Transverse colon (tissue), 4 donors: ENCODE data around the gene ANKS1B. TPM values are rescaled to one million over a fixed set of nuclear protein-coding genes. Genes with fewer than 3 reads are reported as not detected.

Source experiments
- DNase-seq: peaks from one replicate; pipeline ENCODE4 v3.0.0-alpha.2; 2019
- H3K27ac ChIP-seq, 4 donors: fragments of 200-600 bp; sonication (generic); 2 replicates each; pipeline ENCODE4 v1.5.1; 2016 to 2018; ENCODE audit warnings: inconsistent platforms in 4 of 4
- H3K27me3 ChIP-seq: fragments of 200-600 bp; sonication (generic); 2 replicates; pipeline ENCODE4 v1.5.1; 2017; ENCODE audit warnings: inconsistent platforms
- H3K36me3 ChIP-seq, 4 donors: fragments of 200-600 bp; sonication (generic); 2 replicates each; pipeline ENCODE4 v1.5.1; 2017 to 2019; ENCODE audit warnings: inconsistent platforms in 4 of 4
- H3K4me1 ChIP-seq, 4 donors: fragments of 200-600 bp; sonication (generic); 2 replicates each; pipeline ENCODE4 v1.5.1; 2017 to 2020; ENCODE audit warnings: inconsistent platforms in 4 of 4
- H3K4me3 ChIP-seq, 4 donors: fragments of 200-600 bp; sonication (generic); 1 replicate in 1 of 4; 2 replicates in 3 of 4; pipeline versions ENCODE4 v1.5.1 to v1.6.1; 2017 to 2019; ENCODE audit warnings: inconsistent platforms in 4 of 4
- H3K9me3 ChIP-seq, 2 donors: fragments of 200-600 bp; sonication (generic); 2 replicates each; pipeline ENCODE4 v1.5.1; 2017 to 2019; ENCODE audit warnings: inconsistent platforms in 2 of 2
- CTCF ChIP-seq, 5 experiments: fragments of 200-600 bp in 3 of 5; fragments of 450-650 bp in 2 of 5; sonication (generic) in 3 of 5; IDR thresholded peaks; 1 replicate in 2 of 5; 2 replicates in 3 of 5; pipeline ENCODE4 v1.5.1; 2016 to 2017; ENCODE audit warnings: antibody characterized with exemption in 5 of 5, inconsistent platforms in 3 of 5, mild to moderate bottlenecking in 2 of 5, moderate library complexity in 1 of 5
- EP300 ChIP-seq: sonication (generic); formaldehyde crosslinking; IDR thresholded peaks from one replicate; pipeline ENCODE4 v1.6.1; 2017; ENCODE audit warnings: antibody characterized with exemption, low read depth
- POLR2A ChIP-seq: fragments of 450-650 bp; IDR thresholded peaks from one replicate; pipeline ENCODE4 v1.6.1; 2016; ENCODE audit warnings: antibody characterized with exemption, mild to moderate bottlenecking, moderate library complexity
- POLR2AphosphoS5 ChIP-seq, 3 donors: sonication (generic); formaldehyde crosslinking; IDR thresholded peaks; one replicate each; pipeline ENCODE4 v1.6.1; 2016; ENCODE audit warnings: antibody characterized with exemption in 3 of 3
- WGBS, 2 donors: methylation state at CpG; one replicate each; pipeline ENCODE4 v1.1.5; 2018; ENCODE audit warnings: low coverage in 1 of 2; 5-methylcytosine and 5-hydroxymethylcytosine counted together
- in situ Hi-C, 4 donors: fragments of 200-750 bp; cut with MboI; loops; one replicate each; pipeline versions ENCODE4 v1.15.0 to v1.15.1; 2017; ENCODE audit warnings: low sequenced_read_pairs in 3 of 4, low pct_ligation_motif_present in 1 of 4, low pct_unique_long_range_greater_than_20kb in 1 of 4
- intact Hi-C: fragments of 100-400 bp; cut with DNase I; formaldehyde crosslinking; loops from one replicate; pipeline ENCODE4 v1.15.1; 2023; ENCODE audit warnings: low total_unique reads
- total RNA-seq, 4 donors: library from RNA; depleted of rRNA; stranded (reverse); fragments of >200 nt; gene quantifications; one replicate each; pipeline ENCODE4 v1.1.0, GENCODE V29; 2016

ANKS1B gene
- total RNA-seq, 4 donors from 2014 or later: 1.4 to 6.4 (median 3.5) TPM; not detected in 1

- no peak for TF ChIP-seq CTCF (IDR thresholded peaks at IDR 0.05)
- no peak for TF ChIP-seq EP300
- TF ChIP-seq POLR2AphosphoS5 (IDR thresholded peaks at IDR 0.05): no peak
- no peak for TF ChIP-seq POLR2A
- H3K4me1 ChIP-seq: no peaks in the 10 kb centered on the region
- in situ Hi-C loops (no loop called here), intact Hi-C loops (no loop called here)
- DNase-seq: no peak
- no peaks in the 10 kb centered on the region for H3K36me3 ChIP-seq
- no peaks in the 10 kb centered on the region for H3K9me3 ChIP-seq
- no peak overlapping the region for H3K27ac ChIP-seq
- no peak overlapping the region for H3K4me3 ChIP-seq
- WGBS, 2 donors: 20 to 40% methylated on average over 1 to 3 of the region's 3 CpGs
- H3K27me3 ChIP-seq: no peaks in the 10 kb centered on the region
Observed at GRCh38 chr12:98939926-98940325, 1044.8 kb downstream of the ANKS1B start.

GRCh38 chr12:98939350-98939749, 1045.4 kb downstream of the ANKS1B start:
- in situ Hi-C loops: no loop called here
- H3K4me3 ChIP-seq: no peak overlapping the region
- H3K4me1 ChIP-seq: no peaks in the 10 kb centered on the region
- WGBS, 2 donors: 21 to 54% methylated on average over 2 of the region's 2 CpGs
- H3K9me3 ChIP-seq: no peaks in the 10 kb centered on the region
- H3K27ac ChIP-seq: no peak overlapping the region
- no peak for DNase-seq
- no peaks in the 10 kb centered on the region for H3K36me3 ChIP-seq
- no peak for TF ChIP-seq POLR2A
- TF ChIP-seq POLR2AphosphoS5 (IDR thresholded peaks at IDR 0.05): no peak
- peak in 1 of 5 experiments; percentile 9 for TF ChIP-seq CTCF (IDR thresholded peaks at IDR 0.05)
- no peaks in the 10 kb centered on the region for H3K27me3 ChIP-seq
- intact Hi-C loops: no loop called here

- 60 to 63% methylated on average over 2 of the region's 2 CpGs for WGBS, 2 donors
- H3K27ac ChIP-seq: no peak overlapping the region
- H3K9me3 ChIP-seq: no peaks in the 10 kb centered on the region
- H3K4me1 ChIP-seq: no peaks in the 10 kb centered on the region
- in situ Hi-C loops (no loop called here), intact Hi-C loops (no loop called here)
- H3K27me3 ChIP-seq: no peaks in the 10 kb centered on the region
- no peak for DNase-seq
- H3K4me3 ChIP-seq: no peak overlapping the region
- TF ChIP-seq EP300: no peak
- TF ChIP-seq POLR2AphosphoS5 (IDR thresholded peaks at IDR 0.05): no peak
- TF ChIP-seq CTCF (IDR thresholded peaks at IDR 0.05): no peak
- no peak for TF ChIP-seq POLR2A
- no peaks in the 10 kb centered on the region for H3K36me3 ChIP-seq
Observed at GRCh38 chr12:98935847-98936246, 1048.9 kb downstream of the ANKS1B start.

- intact Hi-C loops (no loop called here), in situ Hi-C loops (no loop called here)
- H3K27ac ChIP-seq: no peak overlapping the region
- no peaks in the 10 kb centered on the region for H3K27me3 ChIP-seq
- H3K9me3 ChIP-seq: no peaks in the 10 kb centered on the region
- no peak for DNase-seq
- no peaks in the 10 kb centered on the region for H3K36me3 ChIP-seq
- no peak for TF ChIP-seq POLR2A
- no peaks in the 10 kb centered on the region for H3K4me1 ChIP-seq
- H3K4me3 ChIP-seq: no peak overlapping the region
Observed at GRCh38 chr12:98922871-98923270, 1061.9 kb downstream of the ANKS1B start.

- WGBS, 2 donors: 63 to 67% methylated on average over 7 of the region's 7 CpGs
- intact Hi-C loops: no loop called here
- Histone ChIP-seq H3K4me1 (no peaks in the 10 kb centered on the region), H3K4me3 (no peak overlapping the region), H3K27me3 (no peaks in the 10 kb centered on the region), H3K36me3 (no peaks in the 10 kb centered on the region), H3K9me3 (no peaks in the 10 kb centered on the region), H3K27ac (no peak overlapping the region)
- TF ChIP-seq EP300: no peak
- no peak for TF ChIP-seq POLR2AphosphoS5 (IDR thresholded peaks at IDR 0.05)
- no peak for TF ChIP-seq POLR2A
- no peak for TF ChIP-seq CTCF (IDR thresholded peaks at IDR 0.05)
- DNase-seq: no peak
- in situ Hi-C loops: no loop called here
Observed at GRCh38 chr12:98918176-98918863, 1066.4 kb downstream of the ANKS1B start.
